Activated CD8-positive, alpha-beta T cell treated with anti-CD3 and anti-CD28 coated beads, Interleukin-2, amount 10 ng/mL, durations not matched to agents 7 days and 5 days (primary cell): ENCODE results near the gene TNFRSF1B. TPM values are rescaled to one million over a fixed set of nuclear protein-coding genes. Genes with fewer than 3 reads are reported as not detected.
"Not testable (repeated sequence)": the region's sequence is repeated elsewhere in the genome, so short reads cannot be mapped to it uniquely, and the experiment has no call there.

Source experiments
- ATAC-seq: fragments of 150-1000 bp; cut with Tn5 transposase; one replicate; pipeline ENCODE4 v1.10.0; 2021; ENCODE audit warnings: moderate library complexity
- CTCF ChIA-PET: fragments of 350-600 bp; sonication (Branson Sonifier 250); formaldehyde crosslinking; loops from one replicate; lab custom pipeline; 2021; ENCODE audit warnings: antibody characterized with exemption; lab: Charles Lee
- POLR2A ChIA-PET: fragments of 350-600 bp; sonication (Branson Sonifier 250); formaldehyde crosslinking; loops from one replicate; lab custom pipeline; 2021; ENCODE audit warnings: antibody characterized with exemption; lab: Charles Lee
- DNase-seq: peaks from one replicate; pipeline ENCODE4 v3.0.0-alpha.2; 2020
- H3K27ac Mint-ChIP-seq: one replicate; pipeline ENCODE4 v1.8.0; 2021; ENCODE audit warnings: mild to moderate bottlenecking, mixed read lengths
- H3K27me3 Mint-ChIP-seq: one replicate; pipeline ENCODE4 v1.8.0; 2021; ENCODE audit warnings: low read depth, mixed read lengths
- H3K36me3 Mint-ChIP-seq: one replicate; pipeline ENCODE4 v1.8.0; 2021; ENCODE audit warnings: low read depth, mixed read lengths
- H3K4me1 Mint-ChIP-seq: one replicate; pipeline ENCODE4 v1.8.0; 2021; ENCODE audit warnings: low read depth, mixed read lengths
- H3K4me3 Mint-ChIP-seq: one replicate; pipeline ENCODE4 v1.8.0; 2021; ENCODE audit warnings: mild to moderate bottlenecking, mixed read lengths
- H3K9me3 Mint-ChIP-seq: one replicate; pipeline ENCODE4 v1.8.0; 2022; ENCODE audit warnings: mixed read lengths; ENCODE audit not compliant: insufficient read depth
- total RNA-seq, 2 experiments: library from RNA; stranded (reverse); gene quantifications; one replicate each; pipeline ENCODE4 v1.2.3, GENCODE V29; 2021

Gene TNFRSF1B
- total RNA-seq, 2 experiments from 2014 or later = 274 to 284 TPM

- POLR2A ChIA-PET = interaction anchor here (0.8 to 2.6 kb wide), 4 partner anchors 28 to 297 kb away, joined by 3 to 10 read pairs (median 4); no protein-coding TSS in a partner anchor
- no peak for DNase-seq
Measured at GRCh38 chr1:12204754-12205658, 38.2 kb downstream of the TNFRSF1B start.

DNA sequence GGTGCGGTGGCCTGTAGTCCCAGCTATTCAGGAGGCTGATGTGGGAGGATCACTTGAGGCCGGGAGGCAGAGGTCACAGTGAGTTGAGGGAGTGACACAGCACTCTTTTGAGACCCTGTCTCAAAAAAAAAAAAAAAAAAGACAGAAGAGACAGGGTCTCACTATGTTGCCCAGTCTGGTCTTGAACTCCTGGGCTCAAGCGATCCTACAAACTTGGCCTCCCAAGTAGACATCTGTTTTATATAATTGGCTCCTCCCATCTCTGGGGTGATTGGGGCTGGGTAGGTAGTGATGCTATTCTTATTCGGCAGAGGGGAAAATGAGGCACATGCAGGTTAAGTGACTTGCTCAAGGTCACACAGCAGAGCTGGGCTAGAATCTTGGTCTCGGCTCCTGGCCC lies 39.4 kb downstream of the TNFRSF1B start:
- ATAC-seq = no peak
- Mint-ChIP-seq H3K4me1 (peaks cover 81% of the 10 kb centered on the region), H3K4me3 (no peak overlapping the region), H3K36me3 (peaks cover 72% of the 10 kb centered on the region), H3K27ac (peak overlapping the region; percentile 79), H3K27me3 (no peaks in the 10 kb centered on the region), H3K9me3 (no peaks in the 10 kb centered on the region)
- ChIA-PET POLR2A (interaction anchor here (1.2 kb wide), 1 partner anchor 81 kb away, joined by 3 read pairs; no protein-coding TSS in a partner anchor), CTCF (interaction anchor here (13.5 kb wide), 1 partner anchor 84 kb away, joined by 369 read pairs; no protein-coding TSS in a partner anchor)
- no peak for DNase-seq

More at GRCh38 chr1:12204754-12205658, 38.2 kb downstream of the TNFRSF1B start:
- Mint-ChIP-seq H3K4me1 (peaks cover 76% of the 10 kb centered on the region), H3K27me3 (no peaks in the 10 kb centered on the region), H3K9me3 (no peaks in the 10 kb centered on the region), H3K27ac (peak overlapping the region; percentile 71), H3K36me3 (peaks cover 77% of the 10 kb centered on the region), H3K4me3 (no peak overlapping the region)
- ATAC-seq = no peak
- CTCF ChIA-PET = interaction anchor here (0.6 to 13.5 kb wide), 5 partner anchors 31 to 82 kb away, joined by 3 to 369 read pairs (median 3); no protein-coding TSS in a partner anchor

DNA sequence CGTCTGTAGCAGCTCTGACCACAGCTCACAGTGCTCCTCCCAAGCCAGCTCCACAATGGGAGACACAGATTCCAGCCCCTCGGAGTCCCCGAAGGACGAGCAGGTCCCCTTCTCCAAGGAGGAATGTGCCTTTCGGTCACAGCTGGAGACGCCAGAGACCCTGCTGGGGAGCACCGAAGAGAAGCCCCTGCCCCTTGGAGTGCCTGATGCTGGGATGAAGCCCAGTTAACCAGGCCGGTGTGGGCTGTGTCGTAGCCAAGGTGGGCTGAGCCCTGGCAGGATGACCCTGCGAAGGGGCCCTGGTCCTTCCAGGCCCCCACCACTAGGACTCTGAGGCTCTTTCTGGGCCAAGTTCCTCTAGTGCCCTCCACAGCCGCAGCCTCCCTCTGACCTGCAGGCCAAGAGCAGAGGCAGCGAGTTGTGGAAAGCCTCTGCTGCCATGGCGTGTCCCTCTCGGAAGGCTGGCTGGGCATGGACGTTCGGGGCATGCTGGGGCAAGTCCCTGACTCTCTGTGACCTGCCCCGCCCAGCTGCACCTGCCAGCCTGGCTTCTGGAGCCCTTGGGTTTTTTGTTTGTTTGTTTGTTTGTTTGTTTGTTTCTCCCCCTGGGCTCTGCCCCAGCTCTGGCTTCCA lies 40.1 kb downstream of the TNFRSF1B start:
- DNase-seq (no peak), ATAC-seq (no peak)
- Mint-ChIP-seq H3K9me3 (no peaks in the 10 kb centered on the region), H3K36me3 (peaks cover 66% of the 10 kb centered on the region), H3K4me3 (no peak overlapping the region), H3K27ac (peak overlapping the region; percentile 49), H3K4me1 (peaks cover 79% of the 10 kb centered on the region), H3K27me3 (no peaks in the 10 kb centered on the region)
- POLR2A ChIA-PET = no interaction called here
- CTCF ChIA-PET = interaction anchor here (0.6 to 13.5 kb wide), 3 partner anchors 29 to 84 kb away, joined by 3 to 369 read pairs (median 26); no protein-coding TSS in a partner anchor

DNA sequence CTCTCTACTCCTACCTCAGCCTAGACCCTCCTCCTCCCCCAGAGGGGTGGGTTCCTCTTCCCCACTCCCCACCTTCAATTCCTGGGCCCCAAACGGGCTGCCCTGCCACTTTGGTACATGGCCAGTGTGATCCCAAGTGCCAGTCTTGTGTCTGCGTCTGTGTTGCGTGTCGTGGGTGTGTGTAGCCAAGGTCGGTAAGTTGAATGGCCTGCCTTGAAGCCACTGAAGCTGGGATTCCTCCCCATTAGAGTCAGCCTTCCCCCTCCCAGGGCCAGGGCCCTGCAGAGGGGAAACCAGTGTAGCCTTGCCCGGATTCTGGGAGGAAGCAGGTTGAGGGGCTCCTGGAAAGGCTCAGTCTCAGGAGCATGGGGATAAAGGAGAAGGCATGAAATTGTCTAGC lies 41.5 kb downstream of the TNFRSF1B start:
- peaks cover 56% of the 10 kb centered on the region for H3K36me3 Mint-ChIP-seq
- ChIA-PET CTCF (interaction anchor here (0.6 to 13.5 kb wide), 8 partner anchors 12 to 86 kb away, joined by 3 to 369 read pairs (median 4); no protein-coding TSS in a partner anchor), POLR2A (no interaction called here)
- ATAC-seq = no peak
- H3K9me3 Mint-ChIP-seq = no peaks in the 10 kb centered on the region
- peaks cover 1% of the 10 kb centered on the region for H3K27me3 Mint-ChIP-seq
- peaks cover 69% of the 10 kb centered on the region for H3K4me1 Mint-ChIP-seq
- no peak overlapping the region for H3K4me3 Mint-ChIP-seq
- peak overlapping the region; percentile 78 for H3K27ac Mint-ChIP-seq
- DNase-seq = no peak

- peak; percentile 76 for ATAC-seq
- ChIA-PET POLR2A (interaction anchor here (2.0 kb wide), 1 partner anchor 84 kb away, joined by 8 read pairs; no protein-coding TSS in a partner anchor), CTCF (interaction anchor here (0.6 to 13.5 kb wide), 12 partner anchors 9 to 95 kb away, joined by 3 to 369 read pairs (median 4); no protein-coding TSS in a partner anchor)
Measured at GRCh38 chr1:12208764-12209494, 42.1 kb downstream of the TNFRSF1B start.

GRCh38 chr1:12209495-12209832 lies 42.7 kb downstream of the TNFRSF1B start:
- no peaks in the 10 kb centered on the region for H3K9me3 Mint-ChIP-seq
- H3K27me3 Mint-ChIP-seq = peaks cover 2% of the 10 kb centered on the region
- H3K27ac Mint-ChIP-seq = peak overlapping the region; percentile 78
- no peak for DNase-seq
- H3K4me3 Mint-ChIP-seq = no peak overlapping the region
- ChIA-PET POLR2A (interaction anchor here (1.9 to 2.0 kb wide), 3 partner anchors 59 to 301 kb away, joined by 6 to 9 read pairs (median 8); no protein-coding TSS in a partner anchor), CTCF (interaction anchor here (0.8 to 13.5 kb wide), 10 partner anchors 9 to 121 kb away, joined by 3 to 369 read pairs (median 6); no protein-coding TSS in a partner anchor)
- no peak for ATAC-seq
- peaks cover 57% of the 10 kb centered on the region for H3K4me1 Mint-ChIP-seq
- peaks cover 44% of the 10 kb centered on the region for H3K36me3 Mint-ChIP-seq

More at GRCh38 chr1:12208764-12209494, 42.1 kb downstream of the TNFRSF1B start:
- H3K4me1 Mint-ChIP-seq = peaks cover 63% of the 10 kb centered on the region
- H3K9me3 Mint-ChIP-seq = no peaks in the 10 kb centered on the region
- H3K4me3 Mint-ChIP-seq = no peak overlapping the region
- H3K27ac Mint-ChIP-seq = peak overlapping the region; percentile 78
- H3K27me3 Mint-ChIP-seq = peaks cover 2% of the 10 kb centered on the region
- H3K36me3 Mint-ChIP-seq = peaks cover 49% of the 10 kb centered on the region
- peak; percentile 88 for DNase-seq

DNA sequence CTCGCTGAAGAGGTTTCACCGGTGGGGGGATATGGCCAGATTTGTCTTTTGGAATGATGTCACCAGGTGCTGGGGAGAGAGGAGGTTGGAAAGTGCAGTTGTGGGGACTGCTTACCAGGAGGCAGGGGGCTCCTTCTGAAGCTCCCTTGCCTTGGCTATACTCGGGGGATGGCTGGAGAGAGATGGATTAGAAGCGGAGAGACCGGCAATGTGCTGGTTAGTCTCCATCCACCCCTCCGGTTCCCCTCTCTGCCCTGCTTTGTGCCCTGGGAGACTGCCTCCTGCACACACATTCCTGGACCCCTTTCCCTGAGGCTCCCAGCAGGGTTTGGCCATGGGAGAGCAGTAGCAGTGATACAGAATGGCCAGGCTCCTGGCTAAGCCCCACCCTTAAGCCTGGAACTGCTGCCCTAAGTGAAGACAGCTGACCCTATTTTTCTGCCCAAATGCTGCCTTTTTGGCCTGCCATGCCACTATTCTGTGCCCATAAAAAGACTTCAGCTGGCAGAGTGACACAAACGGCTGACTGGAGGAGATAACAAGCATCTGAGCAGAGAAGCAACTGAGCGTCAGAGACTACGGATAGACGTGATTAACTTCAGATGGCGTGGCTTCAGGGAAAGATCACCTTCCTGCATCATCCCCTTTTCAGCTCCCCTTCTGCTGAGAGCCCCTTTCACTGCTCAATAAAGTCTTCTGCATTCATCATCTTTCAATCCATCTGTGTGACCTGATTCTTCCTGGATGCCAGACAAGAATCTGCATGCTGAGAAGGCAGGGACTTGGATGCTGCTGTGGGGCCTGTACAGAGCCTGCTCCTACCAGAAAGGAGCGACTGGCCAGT lies 48.5 kb downstream of the TNFRSF1B start:
- Mint-ChIP-seq H3K36me3 (peaks cover 2% of the 10 kb centered on the region), H3K27ac (no peak overlapping the region), H3K27me3 (peaks cover 8% of the 10 kb centered on the region), H3K4me1 (peaks cover 15% of the 10 kb centered on the region), H3K4me3 (no peak overlapping the region), H3K9me3 (no peaks in the 10 kb centered on the region)
- POLR2A ChIA-PET = interaction anchor here (0.5 kb wide), 1 partner anchor 16 kb away, joined by 3 read pairs; no protein-coding TSS in a partner anchor
- DNase-seq = no peak
- no peak for ATAC-seq
- CTCF ChIA-PET = interaction anchor here (0.7 to 2.8 kb wide), 5 partner anchors 12 to 444 kb away, joined by 3 to 28 read pairs (median 3); no protein-coding TSS in a partner anchor

- no peaks in the 10 kb centered on the region for H3K4me1 Mint-ChIP-seq
- ChIA-PET CTCF (interaction anchor here (1.6 to 4.8 kb wide), 2 partner anchors 9 to 95 kb away, joined by 5 to 38 read pairs; no protein-coding TSS in a partner anchor), POLR2A (no interaction called here)
- no peak overlapping the region for H3K4me3 Mint-ChIP-seq
- peaks cover 2% of the 10 kb centered on the region for H3K36me3 Mint-ChIP-seq
- H3K9me3 Mint-ChIP-seq = peaks cover 4% of the 10 kb centered on the region
- no peak for ATAC-seq
- DNase-seq = no peak
- no peak overlapping the region for H3K27ac Mint-ChIP-seq
- H3K27me3 Mint-ChIP-seq = peaks cover 8% of the 10 kb centered on the region
Measured at GRCh38 chr1:12219800-12220199, 53.0 kb downstream of the TNFRSF1B start.

GRCh38 chr1:12220890-12221289 lies 54.1 kb downstream of the TNFRSF1B start:
- CTCF ChIA-PET = interaction anchor here (2.0 to 4.8 kb wide), 2 partner anchors 13 to 96 kb away, joined by 6 to 38 read pairs; no protein-coding TSS in a partner anchor
- Mint-ChIP-seq H3K36me3 (peaks cover 2% of the 10 kb centered on the region), H3K4me1 (no peaks in the 10 kb centered on the region), H3K9me3 (peaks cover 4% of the 10 kb centered on the region), H3K27me3 (peaks cover 7% of the 10 kb centered on the region), H3K4me3 (no peak overlapping the region), H3K27ac (no peak overlapping the region)
- DNase-seq = no peak
- ATAC-seq = no peak
- POLR2A ChIA-PET = no interaction called here

DNA sequence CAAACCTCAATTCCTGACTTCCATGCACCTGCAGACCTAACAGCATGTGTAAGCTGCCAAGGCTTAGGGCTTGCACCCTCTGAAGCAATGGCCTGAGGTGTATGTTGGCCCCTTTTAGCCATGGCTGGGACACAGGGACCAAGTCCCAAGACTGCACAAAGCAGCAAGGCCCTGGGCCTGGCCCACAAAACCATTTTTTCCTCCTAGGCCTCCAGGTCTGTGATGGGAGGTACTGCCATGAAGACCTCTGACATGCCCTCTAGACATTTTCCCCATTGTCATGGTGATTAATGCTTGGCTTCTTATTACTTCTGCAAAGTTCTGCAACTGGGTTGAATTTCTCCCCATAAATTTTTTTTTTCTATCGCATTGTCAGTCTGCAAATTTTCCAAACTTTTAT lies 55.9 kb downstream of the TNFRSF1B start:
- CTCF ChIA-PET = interaction anchor here (2.0 kb wide), 1 partner anchor 12 kb away, joined by 6 read pairs; no protein-coding TSS in a partner anchor
- POLR2A ChIA-PET, H3K27me3 Mint-ChIP-seq: not testable (repeated sequence)

More for the DNA sequence above, 55.9 kb downstream of the TNFRSF1B start:
- H3K4me1 Mint-ChIP-seq, H3K9me3 Mint-ChIP-seq, H3K4me3 Mint-ChIP-seq, ATAC-seq, H3K27ac Mint-ChIP-seq, H3K36me3 Mint-ChIP-seq, DNase-seq: not testable (repeated sequence)
